ENCODE data around the gene METTL22.

GRCh38 chr16:8594149-8594666, 27.3 kb upstream of the METTL22 start:
- TF ChIP-seq, protein P1, sequence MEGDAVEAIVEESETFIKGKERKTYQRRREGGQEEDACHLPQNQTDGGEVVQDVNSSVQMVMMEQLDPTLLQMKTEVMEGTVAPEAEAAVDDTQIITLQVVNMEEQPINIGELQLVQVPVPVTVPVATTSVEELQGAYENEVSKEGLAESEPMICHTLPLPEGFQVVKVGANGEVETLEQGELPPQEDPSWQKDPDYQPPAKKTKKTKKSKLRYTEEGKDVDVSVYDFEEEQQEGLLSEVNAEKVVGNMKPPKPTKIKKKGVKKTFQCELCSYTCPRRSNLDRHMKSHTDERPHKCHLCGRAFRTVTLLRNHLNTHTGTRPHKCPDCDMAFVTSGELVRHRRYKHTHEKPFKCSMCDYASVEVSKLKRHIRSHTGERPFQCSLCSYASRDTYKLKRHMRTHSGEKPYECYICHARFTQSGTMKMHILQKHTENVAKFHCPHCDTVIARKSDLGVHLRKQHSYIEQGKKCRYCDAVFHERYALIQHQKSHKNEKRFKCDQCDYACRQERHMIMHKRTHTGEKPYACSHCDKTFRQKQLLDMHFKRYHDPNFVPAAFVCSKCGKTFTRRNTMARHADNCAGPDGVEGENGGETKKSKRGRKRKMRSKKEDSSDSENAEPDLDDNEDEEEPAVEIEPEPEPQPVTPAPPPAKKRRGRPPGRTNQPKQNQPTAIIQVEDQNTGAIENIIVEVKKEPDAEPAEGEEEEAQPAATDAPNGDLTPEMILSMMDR (IDR thresholded peaks at IDR 0.05; ENCODE audit: poor library complexity, severe bottlenecking): no peak
- TF ChIP-seq POLR2AphosphoS5 (IDR thresholded peaks at IDR 0.05): no peak
- TF ChIP-seq EP300 (conservative IDR thresholded peaks at IDR 0.05; ENCODE audit: poor library complexity, severe bottlenecking): no peak
- no peak for TF ChIP-seq RAD21 (conservative IDR thresholded peaks at IDR 0.05)
- no peak for TF ChIP-seq EZH2 (IDR thresholded peaks at IDR 0.05; ENCODE audit: borderline replicate concordance, insufficient read depth, low read length, poor library complexity, severe bottlenecking)
- no peak for TF ChIP-seq TAF1 (IDR thresholded peaks at IDR 0.05; ENCODE audit: low read depth)
- TF ChIP-seq, protein P2, sequence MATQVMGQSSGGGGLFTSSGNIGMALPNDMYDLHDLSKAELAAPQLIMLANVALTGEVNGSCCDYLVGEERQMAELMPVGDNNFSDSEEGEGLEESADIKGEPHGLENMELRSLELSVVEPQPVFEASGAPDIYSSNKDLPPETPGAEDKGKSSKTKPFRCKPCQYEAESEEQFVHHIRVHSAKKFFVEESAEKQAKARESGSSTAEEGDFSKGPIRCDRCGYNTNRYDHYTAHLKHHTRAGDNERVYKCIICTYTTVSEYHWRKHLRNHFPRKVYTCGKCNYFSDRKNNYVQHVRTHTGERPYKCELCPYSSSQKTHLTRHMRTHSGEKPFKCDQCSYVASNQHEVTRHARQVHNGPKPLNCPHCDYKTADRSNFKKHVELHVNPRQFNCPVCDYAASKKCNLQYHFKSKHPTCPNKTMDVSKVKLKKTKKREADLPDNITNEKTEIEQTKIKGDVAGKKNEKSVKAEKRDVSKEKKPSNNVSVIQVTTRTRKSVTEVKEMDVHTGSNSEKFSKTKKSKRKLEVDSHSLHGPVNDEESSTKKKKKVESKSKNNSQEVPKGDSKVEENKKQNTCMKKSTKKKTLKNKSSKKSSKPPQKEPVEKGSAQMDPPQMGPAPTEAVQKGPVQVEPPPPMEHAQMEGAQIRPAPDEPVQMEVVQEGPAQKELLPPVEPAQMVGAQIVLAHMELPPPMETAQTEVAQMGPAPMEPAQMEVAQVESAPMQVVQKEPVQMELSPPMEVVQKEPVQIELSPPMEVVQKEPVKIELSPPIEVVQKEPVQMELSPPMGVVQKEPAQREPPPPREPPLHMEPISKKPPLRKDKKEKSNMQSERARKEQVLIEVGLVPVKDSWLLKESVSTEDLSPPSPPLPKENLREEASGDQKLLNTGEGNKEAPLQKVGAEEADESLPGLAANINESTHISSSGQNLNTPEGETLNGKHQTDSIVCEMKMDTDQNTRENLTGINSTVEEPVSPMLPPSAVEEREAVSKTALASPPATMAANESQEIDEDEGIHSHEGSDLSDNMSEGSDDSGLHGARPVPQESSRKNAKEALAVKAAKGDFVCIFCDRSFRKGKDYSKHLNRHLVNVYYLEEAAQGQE (IDR thresholded peaks at IDR 0.05; ENCODE audit: borderline replicate concordance): no peak
